HG03342 (cell line): ENCODE data around the gene MRGPRX4.

Source experiments
- ATAC-seq: cut with Tn5 transposase; IDR thresholded peaks from one replicate; pipeline ENCODE4 v1.9.1; 2021; ENCODE audit warnings: mild to moderate bottlenecking, moderate library complexity; ENCODE audit not compliant: unreplicated experiment

Gene MRGPRX4

DNA sequence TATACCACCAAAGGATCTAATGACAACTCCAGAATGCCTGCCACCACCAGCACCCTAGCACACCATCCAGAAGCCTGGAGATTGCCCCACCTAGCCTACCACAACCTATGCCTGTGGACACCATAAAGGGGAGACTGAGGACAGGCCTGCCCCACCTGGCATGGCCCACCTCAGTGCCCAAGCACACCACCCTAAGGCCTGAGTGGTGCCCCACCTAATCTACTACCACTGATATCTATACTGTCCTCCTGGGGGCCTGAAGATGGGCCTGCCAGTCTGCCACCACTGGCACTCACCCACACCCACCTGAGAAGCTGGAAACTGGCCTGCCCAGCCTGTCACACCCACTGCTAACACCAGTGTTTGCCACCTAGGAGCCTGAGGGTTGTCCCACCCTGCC is 32.1 kb downstream of the MRGPRX4 start:
- ATAC-seq: no peak

DNA sequence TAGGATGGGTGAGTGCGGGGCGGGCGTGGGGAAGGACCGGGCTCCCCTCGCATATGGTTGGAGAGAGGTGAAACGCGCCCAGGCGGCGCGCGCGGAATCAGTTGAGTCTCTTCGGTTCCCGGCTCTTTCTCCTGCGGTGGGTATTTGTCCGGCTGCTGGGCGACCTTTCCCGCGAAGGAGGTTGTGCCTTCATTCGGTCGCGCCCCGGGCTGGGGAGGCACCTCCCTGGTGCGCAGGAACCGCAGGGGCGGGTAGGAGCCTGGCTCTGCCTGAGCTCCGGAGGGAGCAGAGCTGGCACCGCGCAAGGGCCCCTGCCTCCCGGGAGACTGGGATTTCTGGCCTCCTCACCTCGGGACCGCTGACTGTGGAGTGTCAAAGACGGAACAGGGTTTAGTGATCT is 36.4 kb downstream of the MRGPRX4 start:
- no peak for ATAC-seq

DNA sequence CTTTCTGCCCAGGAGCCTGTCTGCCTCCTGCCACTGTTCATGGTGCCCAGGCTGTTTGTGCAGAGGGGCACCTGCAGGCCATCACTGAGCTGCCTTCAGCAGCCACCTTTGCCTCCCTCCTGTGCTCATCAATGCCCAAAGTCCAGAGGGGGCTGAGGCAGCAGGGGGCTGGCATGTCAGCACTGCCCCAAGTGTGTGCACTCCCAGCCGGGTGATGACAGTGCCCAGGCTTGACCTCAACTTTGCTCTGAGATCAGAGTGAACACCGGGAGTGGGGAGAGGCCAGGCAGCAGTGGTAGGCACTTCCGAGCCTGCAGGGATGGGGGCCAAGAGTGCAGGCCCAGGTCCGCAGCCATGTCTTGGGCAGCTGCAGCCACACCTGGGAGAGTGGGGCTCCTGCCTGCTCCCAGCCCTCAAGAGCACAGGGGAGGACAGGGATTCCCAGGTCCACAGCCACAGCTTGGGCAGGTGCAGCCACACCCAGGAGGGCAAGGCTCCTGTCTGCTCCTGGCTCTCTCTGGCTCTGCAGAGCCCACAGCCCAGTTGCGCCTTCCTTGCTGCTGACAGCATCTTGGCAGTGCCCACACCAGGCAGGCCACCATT is 48.7 kb downstream of the MRGPRX4 start:
- ATAC-seq: no peak

DNA sequence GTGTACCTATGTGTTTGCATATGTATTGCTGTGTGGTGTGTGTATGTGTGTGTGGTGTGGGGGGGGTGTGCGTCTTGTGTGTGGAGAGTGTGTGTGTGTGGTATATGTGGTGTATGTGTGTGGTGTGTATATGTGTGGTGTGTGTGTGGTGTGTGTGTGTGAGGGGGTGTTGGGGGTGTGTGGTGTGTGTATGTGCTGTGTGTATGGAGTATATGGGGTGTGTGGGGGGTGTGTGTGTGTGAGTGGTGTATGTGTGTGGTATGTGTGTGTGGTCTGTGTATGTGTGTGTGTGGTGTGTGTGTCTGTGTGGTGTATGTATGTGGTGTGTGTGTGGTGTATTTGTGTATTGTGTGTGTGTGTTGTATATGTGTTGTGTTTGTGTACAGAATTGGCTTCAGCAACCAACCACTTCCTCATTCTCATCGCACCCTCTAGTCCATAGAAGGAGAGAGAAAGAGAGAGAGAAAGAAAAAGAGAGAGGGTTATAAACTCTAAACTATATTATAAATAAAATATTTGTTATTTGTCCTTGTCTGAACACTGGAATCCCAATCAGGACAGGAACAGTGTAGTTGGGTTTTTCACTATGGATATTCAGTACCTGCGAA is 50.3 kb downstream of the MRGPRX4 start:
- ATAC-seq: no peak
